IMR-90 (cell line): ENCODE measurements around the gene KCTD16. TPM values are rescaled to one million over a fixed set of nuclear protein-coding genes. Genes with fewer than 3 reads are reported as not detected.

Experiments
- ATAC-seq: fragments of 200-7000 bp; cut with Tn5 transposase; 2 replicates; pipeline ENCODE4 v1.9.1; 2020; ENCODE audit warnings: low read depth, mild to moderate bottlenecking, moderate library complexity
- BruUV-seq: library from RNA; stranded (reverse); fragments of 400-500 nt; replicated peaks from 2 replicates; lab custom pipeline; 2021; lab: Mats Ljungman, UMichigan
- CTCF ChIA-PET: fragments of 300-600 bp; formaldehyde crosslinking; extraction: SDS; loops from one replicate; lab custom pipeline; 2021; ENCODE audit warnings: antibody characterized with exemption; lab: Yijun Ruan, JAX
- POLR2A ChIA-PET: fragments of 300-600 bp; sonication (Branson Sonifier 250); formaldehyde crosslinking; loops from one replicate; lab custom pipeline; 2022; ENCODE audit warnings: antibody characterized with exemption; ENCODE audit not compliant: unreplicated experiment; lab: Charles Lee
- DNase-seq: peaks from one replicate; pipeline ENCODE4 v3.0.0; 2013
- H2AFZ ChIP-seq: replicated peaks from 2 replicates; pipeline ENCODE3; 2013; ENCODE audit warnings: low read length, mild to moderate bottlenecking; ENCODE audit not compliant: poor library complexity
- H2AK5ac ChIP-seq: 2 replicates; pipeline ENCODE4 v1.6.1; 2013; ENCODE audit warnings: low read depth, low read length, inconsistent platforms
- H2AK9ac ChIP-seq: replicated peaks from 2 replicates; pipeline ENCODE3; 2013; ENCODE audit warnings: mild to moderate bottlenecking, low read depth, low read length, moderate library complexity; ENCODE audit not compliant: poor library complexity
- H2BK120ac ChIP-seq: 2 replicates; pipeline ENCODE4 v1.6.1; 2013; ENCODE audit warnings: low read depth, low read length, inconsistent platforms
- H2BK15ac ChIP-seq: 3 replicates; pipeline ENCODE4 v1.6.1; 2013; ENCODE audit warnings: low read depth, low read length, inconsistent platforms
- H2BK20ac ChIP-seq: 2 replicates; pipeline ENCODE4 v1.6.1; 2013; ENCODE audit warnings: low read depth, mild to moderate bottlenecking, inconsistent platforms, low read length, moderate library complexity
- H2BK5ac ChIP-seq: 2 replicates; pipeline ENCODE4 v1.6.1; 2013; ENCODE audit warnings: mild to moderate bottlenecking, low read depth, low read length, inconsistent platforms; ENCODE audit not compliant: poor library complexity, severe bottlenecking
- H3K14ac ChIP-seq: replicated peaks from 2 replicates; pipeline ENCODE4 v1.6.1; 2013; ENCODE audit warnings: low read depth, low read length, inconsistent platforms
- H3K18ac ChIP-seq: 2 replicates; pipeline ENCODE4 v1.6.1; 2013; ENCODE audit warnings: low read depth, low read length, control low read depth
- H3K23ac ChIP-seq: 2 replicates; pipeline ENCODE4 v1.6.1; 2013; ENCODE audit warnings: low read depth, low read length, inconsistent platforms
- H3K27ac ChIP-seq: 2 replicates; pipeline ENCODE4 v1.5.1; 2013; ENCODE audit warnings: mild to moderate bottlenecking, control low read depth, low read length; ENCODE audit not compliant: insufficient read depth
- H3K27me3 ChIP-seq: 2 replicates; pipeline ENCODE4 v1.6.1; 2013; ENCODE audit warnings: low read length; ENCODE audit not compliant: control insufficient read depth, insufficient read depth
- H3K36me3 ChIP-seq: 2 replicates; pipeline ENCODE4 v1.6.1; 2013; ENCODE audit warnings: low read length, mixed read lengths; ENCODE audit not compliant: control insufficient read depth, insufficient read depth
- H3K4ac ChIP-seq: 2 replicates; pipeline ENCODE4 v1.6.1; 2013; ENCODE audit warnings: low read depth, low read length, inconsistent platforms
- H3K4me1 ChIP-seq: 2 replicates; pipeline ENCODE4 v1.6.1; 2013; ENCODE audit warnings: low read length, mixed read lengths; ENCODE audit not compliant: control insufficient read depth, insufficient read depth
- H3K4me2 ChIP-seq: 2 replicates; pipeline ENCODE4 v1.6.1; 2013; ENCODE audit warnings: low read depth, mild to moderate bottlenecking, control low read depth, low read length, moderate library complexity
- H3K4me3 ChIP-seq: 2 replicates; pipeline ENCODE4 v1.5.1; 2013; ENCODE audit warnings: low read depth, mild to moderate bottlenecking, control low read depth, low read length, moderate library complexity; ENCODE audit not compliant: insufficient read depth
- H3K56ac ChIP-seq: 2 replicates; pipeline ENCODE4 v1.6.1; 2013; ENCODE audit warnings: low read length, inconsistent platforms; ENCODE audit not compliant: insufficient read depth; ENCODE audit errors: extremely low read depth
- H3K79me1 ChIP-seq, 2 experiments: 2 replicates each; pipeline ENCODE4 v1.6.1; 2013; ENCODE audit warnings: low read length in 2 of 2, inconsistent platforms in 1 of 2, low read depth in 1 of 2
- H3K9ac ChIP-seq: 2 replicates; pipeline ENCODE4 v1.6.1; 2013; ENCODE audit warnings: low read depth, low read length, control low read depth
- H3K9me1 ChIP-seq: 2 replicates; pipeline ENCODE4 v1.6.1; 2013; ENCODE audit warnings: low read length, inconsistent platforms; ENCODE audit not compliant: insufficient read depth
- H3K9me3 ChIP-seq: 2 replicates; pipeline ENCODE4 v1.6.1; 2013; ENCODE audit warnings: low read length; ENCODE audit not compliant: control insufficient read depth, insufficient read depth
- H4K20me1 ChIP-seq: 2 replicates; pipeline ENCODE4 v1.6.1; 2013; ENCODE audit warnings: low read length, inconsistent platforms; ENCODE audit not compliant: insufficient read depth
- H4K5ac ChIP-seq: 2 replicates; pipeline ENCODE4 v1.6.1; 2013; ENCODE audit warnings: mild to moderate bottlenecking, low read depth, low read length, control low read depth
- H4K8ac ChIP-seq, 2 experiments: 2 replicates each; pipeline ENCODE4 v1.6.1; 2013; ENCODE audit warnings: low read depth in 2 of 2, low read length in 2 of 2, control low read depth in 1 of 2, inconsistent platforms in 1 of 2
- H4K91ac ChIP-seq: 2 replicates; pipeline ENCODE4 v1.6.1; 2013; ENCODE audit warnings: low read depth, low read length, inconsistent platforms; ENCODE audit not compliant: insufficient read depth
- BHLHE40 ChIP-seq: fragments of 150-350 bp; IDR thresholded peaks from 2 replicates; pipeline ENCODE4 v1.6.1; 2016; ENCODE audit warnings: mild to moderate bottlenecking, low read depth, low read length
- CEBPB ChIP-seq: IDR thresholded peaks from 2 replicates; pipeline ENCODE4 v1.6.1; 2012; ENCODE audit warnings: low read depth, low read length, improper control_type of control experiment
- MAFK ChIP-seq: IDR thresholded peaks from 2 replicates; pipeline ENCODE4 v1.6.1; 2012; ENCODE audit warnings: low read depth, low read length, improper control_type of control experiment
- MXI1 ChIP-seq: IDR thresholded peaks from 2 replicates; pipeline ENCODE4 v1.6.1; 2012; ENCODE audit warnings: low read depth, mild to moderate bottlenecking, low read length, moderate library complexity, borderline replicate concordance
- NFE2L2 ChIP-seq: fragments of 150-350 bp; IDR thresholded peaks from 2 replicates; pipeline ENCODE4 v1.6.1; 2016; ENCODE audit warnings: low read depth, mild to moderate bottlenecking, low read length
- POLR2A ChIP-seq: IDR thresholded peaks from 2 replicates; pipeline ENCODE4 v1.6.1; 2012; ENCODE audit warnings: mild to moderate bottlenecking, low read depth, low read length
- RAD21 ChIP-seq: IDR thresholded peaks from 2 replicates; pipeline ENCODE4 v1.6.1; 2012; ENCODE audit warnings: low read length, improper control_type of control experiment
- RCOR1 ChIP-seq: IDR thresholded peaks from 2 replicates; pipeline ENCODE4 v1.6.1; 2012; ENCODE audit warnings: mild to moderate bottlenecking, low read length, improper control_type of control experiment; ENCODE audit not compliant: insufficient replicate concordance
- dilution Hi-C: fragments of 300-500 bp; cut with HindIII; formaldehyde crosslinking; loops from one replicate; pipeline ENCODE4 v1.14.3; 2018; ENCODE audit warnings: low sequenced_read_pairs; ENCODE audit not compliant: unreplicated experiment
- in situ Hi-C: fragments of 300-500 bp; cut with MboI; formaldehyde crosslinking; loops from 3 replicates; pipeline ENCODE4 v1.14.3; 2019; ENCODE audit warnings: low sequenced_read_pairs, inconsistent platforms, mixed read lengths
- intact Hi-C: fragments of 100-400 bp; cut with micrococcal nuclease; formaldehyde crosslinking; loops from 2 replicates; pipeline ENCODE4 v1.10.0; 2022
- polyA plus RNA-seq, 3 experiments: library from polyadenylated mRNA; depleted of rRNA; stranded (reverse); fragments of >200 nt; gene quantifications; 2 replicates each; pipeline ENCODE4 v1.2.3, GENCODE V29; 2012; ENCODE audit warnings: low replicate concordance in 1 of 3
- total RNA-seq: library from RNA; depleted of rRNA; stranded (reverse); fragments of >200 nt; gene quantifications from 2 replicates; pipeline ENCODE4 v1.2.3, GENCODE V29; 2012
- TF ChIP-seq, protein P1 (sequence below): fragments of 150-350 bp; IDR thresholded peaks from 2 replicates; pipeline ENCODE4 v1.6.1; 2017; ENCODE audit warnings: mild to moderate bottlenecking, antibody characterized with exemption, low read length, low read depth

Gene KCTD16
- total and polyA plus RNA-seq, 2 of the 4 experiments (the other 2 are of a cell fraction) = 0.43 to 1.1 TPM

DNA sequence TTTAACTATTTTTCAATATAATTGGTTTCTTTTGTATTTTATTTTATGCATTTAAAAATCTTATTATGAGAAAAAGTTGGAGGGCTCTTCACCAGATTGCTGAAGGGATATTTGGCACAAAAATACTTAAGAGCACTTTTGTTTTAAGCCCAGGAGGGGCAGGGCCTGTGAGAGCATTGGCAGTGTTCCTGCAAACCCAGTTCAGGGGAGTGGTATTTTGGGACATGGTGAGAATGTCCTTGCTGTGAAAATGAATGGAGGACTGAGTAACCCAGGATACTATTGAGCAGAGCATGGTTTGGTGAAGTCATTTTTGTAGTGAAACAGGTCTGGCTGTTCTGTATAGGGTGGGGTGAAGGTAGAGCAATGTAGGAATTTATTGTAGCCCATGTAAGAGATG is 121.4 kb downstream of the KCTD16 start:
- Histone ChIP-seq H2BK120ac (no peak overlapping the region), H3K79me1 (no peaks in the 10 kb centered on the region), H2BK15ac (no peak overlapping the region), H2BK5ac (no peak overlapping the region), H3K27me3 (peaks cover 2% of the 10 kb centered on the region; the same call in 1 of the 2 replicates), H3K14ac (no peak overlapping the region), H4K91ac (no peak overlapping the region), H3K4me1 (no peaks in the 10 kb centered on the region), H2AK5ac (no peak overlapping the region), H4K5ac (no peak overlapping the region), H3K9ac (no peak overlapping the region), H3K4ac (no peak overlapping the region), H2BK20ac (no peak overlapping the region), H3K4me3 (no peak overlapping the region), H3K36me3 (no peaks in the 10 kb centered on the region), H3K4me2 (no peak overlapping the region), H3K9me1 (no peaks in the 10 kb centered on the region), H4K20me1 (no peaks in the 10 kb centered on the region), H3K27ac (no peak overlapping the region), H3K18ac (no peak overlapping the region), H3K23ac (no peak overlapping the region), H2AFZ (no peak overlapping the region), H2AK9ac (no peak overlapping the region), H3K56ac (no peak overlapping the region), H4K8ac (no peak overlapping the region), H3K9me3 (no peaks in the 10 kb centered on the region)
- no TSS peak for BruUV-seq
- ATAC-seq (no peak), DNase-seq (no peak)
- no peak for TF ChIP-seq RAD21
- TF ChIP-seq MXI1 = no peak
- no peak for TF ChIP-seq BHLHE40
- TF ChIP-seq RCOR1 = no peak
- no peak for TF ChIP-seq POLR2A
- no peak for TF ChIP-seq NFE2L2
- no peak for TF ChIP-seq MAFK
- TF ChIP-seq, protein P1, sequence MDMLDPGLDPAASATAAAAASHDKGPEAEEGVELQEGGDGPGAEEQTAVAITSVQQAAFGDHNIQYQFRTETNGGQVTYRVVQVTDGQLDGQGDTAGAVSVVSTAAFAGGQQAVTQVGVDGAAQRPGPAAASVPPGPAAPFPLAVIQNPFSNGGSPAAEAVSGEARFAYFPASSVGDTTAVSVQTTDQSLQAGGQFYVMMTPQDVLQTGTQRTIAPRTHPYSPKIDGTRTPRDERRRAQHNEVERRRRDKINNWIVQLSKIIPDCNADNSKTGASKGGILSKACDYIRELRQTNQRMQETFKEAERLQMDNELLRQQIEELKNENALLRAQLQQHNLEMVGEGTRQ = no peak
- no peak for TF ChIP-seq CEBPB
- dilution Hi-C loops = no loop called here
- CTCF ChIA-PET = no interaction called here
- POLR2A ChIA-PET = no interaction called here
- intact Hi-C loops = no loop called here
- in situ Hi-C loops = no loop called here
